BE2C (cell line): Measurements from ENCODE around the gene TUBB.

Experiments
- DNase-seq: peaks from one replicate; pipeline ENCODE4 v3.0.0-alpha.2; 2020
- H3K27me3 ChIP-seq: fragments of 250-450 bp; sonication (Bioruptor Pico); 2 replicates; pipeline ENCODE4 v1.5.1; 2020; ENCODE audit warnings: mild to moderate bottlenecking
- H3K36me3 ChIP-seq: fragments of 250-450 bp; sonication (Bioruptor Pico); 2 replicates; pipeline ENCODE4 v1.5.1; 2020; ENCODE audit warnings: mild to moderate bottlenecking
- H3K4me1 ChIP-seq: fragments of 250-450 bp; sonication (Bioruptor Pico); 2 replicates; pipeline ENCODE4 v1.5.1; 2020
- H3K4me3 ChIP-seq: 2 replicates; pipeline ENCODE4 v1.5.1; 2011; ENCODE audit warnings: low read depth, low read length
- H3K9me3 ChIP-seq: fragments of 250-450 bp; sonication (Bioruptor Pico); 2 replicates; pipeline ENCODE4 v1.5.1; 2020
- CTCF ChIP-seq: IDR thresholded peaks from 2 replicates; pipeline ENCODE4 v1.5.1; 2012; ENCODE audit warnings: mild to moderate bottlenecking, low read depth, low read length

TUBB gene

GRCh38 chr6:30769853-30770524 is 49.8 kb downstream of the TUBB start:
- no peak overlapping the region for H3K4me3 ChIP-seq
- TF ChIP-seq CTCF: no peak
- H3K4me1 ChIP-seq: peaks cover 14% of the 10 kb centered on the region
- no peak for DNase-seq
- H3K36me3 ChIP-seq: no peaks in the 10 kb centered on the region
- no peaks in the 10 kb centered on the region; the same call in 1 of the 2 replicates for H3K9me3 ChIP-seq
- no peaks in the 10 kb centered on the region for H3K27me3 ChIP-seq

GRCh38 chr6:30770592-30770991 is 50.4 kb downstream of the TUBB start:
- Histone ChIP-seq H3K9me3 (no peaks in the 10 kb centered on the region; the same call in 1 of the 2 replicates), H3K4me3 (no peak overlapping the region), H3K36me3 (no peaks in the 10 kb centered on the region), H3K27me3 (no peaks in the 10 kb centered on the region), H3K4me1 (peaks cover 14% of the 10 kb centered on the region)
- no peak for TF ChIP-seq CTCF
- no peak for DNase-seq

- Histone ChIP-seq H3K27me3 (no peaks in the 10 kb centered on the region), H3K9me3 (no peaks in the 10 kb centered on the region; the same call in 1 of the 2 replicates), H3K4me3 (no peak overlapping the region), H3K36me3 (no peaks in the 10 kb centered on the region), H3K4me1 (peaks cover 22% of the 10 kb centered on the region)
- TF ChIP-seq CTCF: no peak
- no peak for DNase-seq
Observed at GRCh38 chr6:30774701-30775100, 54.5 kb downstream of the TUBB start.
